GM13976 (cell line): ENCODE data around the gene HPCA.
A peak's percentile ranks its signal among the peaks of the same experiment; 100 is the strongest.

Experiments
- DNase-seq: peaks from one replicate; pipeline ENCODE4 v3.0.0; 2012; ENCODE audit warnings: low spot score
- in situ Hi-C: fragments of 300-500 bp; cut with MboI; formaldehyde crosslinking; loops from one replicate; pipeline ENCODE4 v1.12.0; 2022; ENCODE audit warnings: low sequenced_read_pairs, mixed read lengths, inconsistent platforms; ENCODE audit not compliant: unreplicated experiment
- TF ChIP-seq, protein P1 (sequence below): IDR thresholded peaks from 2 replicates; pipeline ENCODE4 v1.5.1; 2012; ENCODE audit warnings: borderline replicate concordance, mild to moderate bottlenecking; ENCODE audit not compliant: insufficient read depth; ENCODE audit errors: extremely low read depth, missing control alignments, control extremely low read depth

HPCA gene

DNA sequence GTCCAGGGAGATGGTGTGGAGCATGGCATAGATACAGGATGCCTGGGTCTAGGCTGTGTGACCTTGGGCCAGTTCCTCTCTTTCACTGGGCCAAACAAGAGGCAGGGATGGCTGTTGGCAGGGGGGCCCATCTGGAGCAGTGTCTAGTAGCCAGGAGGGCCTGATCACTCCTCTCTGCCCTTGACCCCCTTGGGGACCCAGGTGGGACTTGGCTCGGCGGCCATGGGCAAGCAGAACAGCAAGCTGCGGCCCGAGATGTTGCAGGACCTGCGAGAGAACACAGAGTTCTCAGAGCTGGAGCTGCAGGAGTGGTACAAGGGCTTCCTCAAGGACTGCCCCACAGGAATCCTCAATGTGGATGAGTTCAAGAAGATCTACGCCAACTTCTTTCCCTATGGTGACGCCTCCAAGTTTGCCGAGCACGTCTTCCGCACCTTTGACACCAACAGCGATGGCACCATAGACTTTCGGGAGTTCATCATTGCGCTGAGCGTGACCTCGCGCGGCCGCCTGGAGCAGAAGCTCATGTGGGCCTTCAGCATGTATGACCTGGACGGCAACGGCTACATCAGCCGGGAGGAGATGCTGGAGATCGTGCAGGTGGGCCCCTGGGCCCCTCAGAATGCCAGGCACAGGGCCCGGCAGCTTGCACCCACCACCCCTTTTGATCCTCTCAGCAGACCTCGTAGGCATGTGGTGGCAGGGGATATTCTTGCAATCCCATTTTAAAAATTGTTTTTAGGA, 2.6 kb downstream of the HPCA start:
- TF ChIP-seq, protein P1, sequence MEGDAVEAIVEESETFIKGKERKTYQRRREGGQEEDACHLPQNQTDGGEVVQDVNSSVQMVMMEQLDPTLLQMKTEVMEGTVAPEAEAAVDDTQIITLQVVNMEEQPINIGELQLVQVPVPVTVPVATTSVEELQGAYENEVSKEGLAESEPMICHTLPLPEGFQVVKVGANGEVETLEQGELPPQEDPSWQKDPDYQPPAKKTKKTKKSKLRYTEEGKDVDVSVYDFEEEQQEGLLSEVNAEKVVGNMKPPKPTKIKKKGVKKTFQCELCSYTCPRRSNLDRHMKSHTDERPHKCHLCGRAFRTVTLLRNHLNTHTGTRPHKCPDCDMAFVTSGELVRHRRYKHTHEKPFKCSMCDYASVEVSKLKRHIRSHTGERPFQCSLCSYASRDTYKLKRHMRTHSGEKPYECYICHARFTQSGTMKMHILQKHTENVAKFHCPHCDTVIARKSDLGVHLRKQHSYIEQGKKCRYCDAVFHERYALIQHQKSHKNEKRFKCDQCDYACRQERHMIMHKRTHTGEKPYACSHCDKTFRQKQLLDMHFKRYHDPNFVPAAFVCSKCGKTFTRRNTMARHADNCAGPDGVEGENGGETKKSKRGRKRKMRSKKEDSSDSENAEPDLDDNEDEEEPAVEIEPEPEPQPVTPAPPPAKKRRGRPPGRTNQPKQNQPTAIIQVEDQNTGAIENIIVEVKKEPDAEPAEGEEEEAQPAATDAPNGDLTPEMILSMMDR, result no peak
- in situ Hi-C loops, result no loop called here
- no peak for DNase-seq

DNA sequence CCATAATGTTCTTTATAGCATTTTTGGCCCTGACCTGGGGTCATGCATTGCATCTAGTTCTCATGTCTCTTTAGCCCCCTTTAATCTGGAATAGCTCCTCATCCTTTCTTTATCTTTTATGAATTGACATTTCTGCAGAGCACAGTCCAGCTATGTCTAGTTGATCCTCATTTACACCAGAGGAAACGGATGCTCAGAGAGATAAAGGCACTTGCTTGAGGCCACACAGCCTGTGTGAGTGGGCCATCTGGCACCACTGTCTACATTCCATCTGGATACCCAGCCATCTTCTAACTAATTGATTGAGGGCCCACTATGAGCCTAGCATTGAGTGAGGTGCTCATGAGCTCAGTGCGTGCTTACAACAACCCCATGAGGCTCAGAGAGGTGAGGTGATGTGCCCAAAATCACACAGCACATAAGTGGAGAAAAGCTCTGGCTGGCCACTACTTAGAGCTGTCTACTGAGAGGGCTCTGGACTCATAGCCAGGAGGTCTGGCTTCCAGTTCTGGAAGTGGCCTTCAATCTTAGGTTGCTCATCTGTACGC, 3.5 kb downstream of the HPCA start:
- TF ChIP-seq, protein P1, result no peak
- in situ Hi-C loops, result no loop called here
- DNase-seq, result no peak

DNA sequence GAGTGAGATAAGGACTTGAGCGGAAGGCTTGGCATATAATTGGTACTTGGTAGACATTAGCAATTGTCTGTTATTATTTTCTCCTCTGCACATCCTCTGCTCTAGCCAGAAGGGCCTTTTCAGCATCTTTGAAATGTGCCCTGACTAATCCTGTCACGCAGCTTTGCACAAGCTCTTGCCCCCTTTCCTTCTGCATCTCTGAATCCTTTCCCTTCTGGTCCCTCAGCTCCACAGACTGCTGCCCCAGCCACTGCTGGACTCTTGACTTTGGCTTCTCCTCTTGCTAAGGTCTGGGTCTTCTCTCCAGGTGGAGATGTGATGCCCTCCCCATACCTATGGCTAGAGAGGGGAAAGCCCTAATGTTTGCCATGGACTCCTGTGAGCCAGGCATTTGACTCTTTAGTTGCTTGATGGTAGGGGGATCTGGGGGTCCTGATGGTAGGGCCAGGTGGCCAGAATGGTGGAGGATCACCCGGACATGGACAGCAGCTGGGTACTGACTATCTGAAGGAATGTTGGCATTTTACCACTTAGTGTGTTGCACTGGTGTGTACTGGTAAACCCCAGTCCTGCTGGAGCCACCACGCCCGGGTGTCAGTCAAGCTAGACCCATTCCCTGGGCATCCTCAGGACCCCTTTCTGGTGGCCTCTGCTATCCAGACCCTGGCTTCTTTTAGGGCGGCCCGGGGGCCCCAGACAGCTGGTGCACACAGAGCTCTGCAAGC, 4.4 kb downstream of the HPCA start:
- DNase-seq, result no peak
- TF ChIP-seq, protein P1, result no peak
- in situ Hi-C loops, result no loop called here

DNA sequence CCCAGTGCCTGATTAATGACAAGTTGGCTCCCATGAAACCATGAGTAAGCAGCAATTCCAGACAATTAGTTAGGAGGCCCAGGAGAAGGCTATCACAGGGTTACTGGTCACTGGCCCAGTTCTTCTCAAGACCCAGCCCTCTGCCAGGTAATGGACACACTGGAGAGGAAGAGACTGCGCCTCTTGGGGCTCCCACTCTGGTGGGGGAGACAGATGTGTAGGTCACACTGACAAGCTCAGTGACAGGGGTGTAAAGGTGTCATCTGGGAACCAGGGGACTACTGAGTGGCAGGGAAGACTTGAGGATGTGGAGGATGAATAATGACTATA, 4.9 kb downstream of the HPCA start:
- TF ChIP-seq, protein P1, result no peak
- DNase-seq, result no peak
- in situ Hi-C loops, result no loop called here

DNA sequence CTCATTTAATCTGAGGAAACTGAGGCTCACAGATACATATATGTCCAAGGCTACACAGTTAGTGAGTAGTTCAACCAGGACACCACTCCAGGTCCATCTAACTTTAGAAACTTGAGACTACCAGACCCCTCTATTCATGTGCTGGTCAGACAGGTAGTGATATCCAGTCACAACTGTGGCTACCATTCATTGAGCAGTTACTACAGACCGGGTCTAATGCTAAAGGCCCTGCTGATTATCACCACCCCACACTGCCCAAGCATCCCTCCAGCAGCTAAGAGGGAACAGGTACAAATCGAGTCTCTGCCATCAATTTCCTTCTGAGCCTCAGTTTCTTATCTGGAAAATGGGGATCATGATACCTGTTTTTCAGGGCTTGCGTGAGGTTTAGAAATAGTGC, 5.3 kb downstream of the HPCA start:
- DNase-seq, result no peak
- in situ Hi-C loops, result no loop called here
- TF ChIP-seq, protein P1, result no peak

DNA sequence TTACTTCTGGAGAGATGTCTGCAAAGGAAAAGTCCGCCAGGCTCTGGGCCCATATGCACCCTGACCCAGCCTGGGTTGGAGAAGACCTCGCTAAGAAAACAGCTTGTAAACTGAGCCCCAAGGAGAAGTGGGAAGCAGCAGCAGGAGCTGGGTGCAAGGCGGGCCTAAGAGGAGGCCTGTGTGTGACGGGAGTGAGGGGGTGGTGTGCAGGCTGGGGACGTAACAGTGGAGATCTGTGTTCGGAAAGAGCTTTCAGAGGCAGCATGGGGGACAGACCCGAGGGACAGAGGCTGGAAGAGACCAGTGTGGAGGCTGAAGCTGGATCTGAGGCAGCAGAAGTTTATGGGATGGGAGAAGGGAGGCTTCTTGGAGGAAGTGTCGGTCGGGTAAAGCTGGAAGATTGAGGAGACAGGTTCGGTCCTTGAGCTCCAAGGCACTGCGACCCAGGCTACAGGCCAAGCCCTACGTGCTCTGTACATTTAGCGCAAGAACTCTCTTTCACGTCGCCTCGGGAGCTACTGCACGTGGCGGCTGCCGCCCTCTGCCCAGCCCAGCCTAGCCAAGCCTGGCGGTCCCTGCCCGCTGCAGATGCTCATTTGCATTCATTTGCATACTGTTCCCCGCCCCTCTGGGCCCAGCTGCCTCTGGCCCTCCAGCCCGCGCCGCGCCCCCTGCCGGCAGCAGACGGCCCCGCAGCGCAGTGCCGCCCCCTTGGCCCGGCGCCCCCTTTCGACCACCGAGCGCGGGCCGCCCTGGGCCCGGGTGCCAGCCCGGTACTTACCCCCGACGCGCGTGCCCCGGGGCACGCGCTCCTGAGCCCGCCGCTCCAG, 6.3 kb downstream of the HPCA start:
- in situ Hi-C loops, result no loop called here
- TF ChIP-seq, protein P1, result peak; percentile 66
- DNase-seq, result peak; percentile 69
